ENCODE measurements around the gene LRP1B.

LRP1B gene

GRCh38 chr2:141021109-141021508 is 1109.7 kb downstream of the LRP1B start:
- no peaks in the 10 kb centered on the region for H3K27me3 ChIP-seq (ENCODE audit: insufficient read depth, insufficient read length)

DNA sequence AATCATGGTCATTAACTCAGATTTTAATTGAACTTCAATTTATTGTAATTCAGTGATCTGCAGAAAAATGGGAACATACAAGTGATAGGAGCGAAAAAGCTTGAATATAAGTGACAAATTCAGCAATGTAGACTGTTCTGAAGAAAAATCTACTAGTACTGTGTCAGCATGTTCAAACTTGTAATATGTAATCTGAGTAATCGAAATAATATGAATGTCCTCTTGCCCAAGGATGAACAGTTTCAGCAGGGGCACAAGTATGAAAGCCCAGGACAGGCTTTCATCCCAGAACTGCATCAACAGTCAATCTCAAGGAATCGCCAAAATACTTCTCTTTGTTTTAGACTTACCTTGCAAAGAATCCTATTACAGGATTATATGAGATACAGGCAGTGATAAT is 1110.5 kb downstream of the LRP1B start:
- Histone ChIP-seq H3K9me3 (ENCODE audit: insufficient read depth, low read length) (no peaks in the 10 kb centered on the region), H3K36me3 (ENCODE audit: insufficient read depth, insufficient read length, low read length) (no peaks in the 10 kb centered on the region), H3K9ac (ENCODE audit: insufficient read length, low read depth) (no peak overlapping the region), H3K4me1 (ENCODE audit: insufficient read depth, insufficient read length) (no peaks in the 10 kb centered on the region), H3K27me3 (ENCODE audit: insufficient read depth, insufficient read length) (no peaks in the 10 kb centered on the region), H3K4me3 (ENCODE audit: insufficient read length, low read depth) (no peak overlapping the region)
- TF ChIP-seq YY1 (IDR thresholded peaks at IDR 0.05; ENCODE audit: insufficient read depth, insufficient read length): no peak
- TF ChIP-seq ZNF274 (IDR thresholded peaks at IDR 0.05; ENCODE audit: low read depth, low read length): no peak
- TF ChIP-seq SUZ12 (IDR thresholded peaks at IDR 0.05; ENCODE audit: extremely low read depth, insufficient read depth, insufficient read length): no peak
- no peak for DNase-seq (ENCODE audit: low read depth, low spot score)

More at GRCh38 chr2:141021109-141021508, 1109.7 kb downstream of the LRP1B start:
- Histone ChIP-seq H3K36me3 (ENCODE audit: insufficient read depth, insufficient read length, low read length) (no peaks in the 10 kb centered on the region), H3K9ac (ENCODE audit: insufficient read length, low read depth) (no peak overlapping the region), H3K4me3 (ENCODE audit: insufficient read length, low read depth) (no peak overlapping the region), H3K9me3 (ENCODE audit: insufficient read depth, low read length) (no peaks in the 10 kb centered on the region), H3K4me1 (ENCODE audit: insufficient read depth, insufficient read length) (no peaks in the 10 kb centered on the region)
- DNase-seq (ENCODE audit: low read depth, low spot score): no peak
- no peak for TF ChIP-seq SUZ12 (IDR thresholded peaks at IDR 0.05; ENCODE audit: extremely low read depth, insufficient read depth, insufficient read length)
- TF ChIP-seq YY1 (IDR thresholded peaks at IDR 0.05; ENCODE audit: insufficient read depth, insufficient read length): no peak
- no peak for TF ChIP-seq ZNF274 (IDR thresholded peaks at IDR 0.05; ENCODE audit: low read depth, low read length)

- Histone ChIP-seq H3K9me3 (ENCODE audit: insufficient read depth, low read length) (no peaks in the 10 kb centered on the region), H3K36me3 (ENCODE audit: insufficient read depth, insufficient read length, low read length) (no peaks in the 10 kb centered on the region), H3K27me3 (ENCODE audit: insufficient read depth, insufficient read length) (no peaks in the 10 kb centered on the region), H3K4me3 (ENCODE audit: insufficient read length, low read depth) (no peak overlapping the region), H3K4me1 (ENCODE audit: insufficient read depth, insufficient read length) (no peaks in the 10 kb centered on the region), H3K9ac (ENCODE audit: insufficient read length, low read depth) (no peak overlapping the region)
- DNase-seq (ENCODE audit: low read depth, low spot score): no peak
- TF ChIP-seq SUZ12 (IDR thresholded peaks at IDR 0.05; ENCODE audit: extremely low read depth, insufficient read depth, insufficient read length) (no peak), YY1 (IDR thresholded peaks at IDR 0.05; ENCODE audit: insufficient read depth, insufficient read length) (no peak), ZNF274 (IDR thresholded peaks at IDR 0.05; ENCODE audit: low read depth, low read length) (no peak)
Observed at GRCh38 chr2:141015341-141016047, 1115.3 kb downstream of the LRP1B start.

GRCh38 chr2:141003967-141004657 is 1126.7 kb downstream of the LRP1B start:
- Histone ChIP-seq H3K9ac (ENCODE audit: insufficient read length, low read depth) (no peak overlapping the region), H3K4me1 (ENCODE audit: insufficient read depth, insufficient read length) (no peaks in the 10 kb centered on the region), H3K4me3 (ENCODE audit: insufficient read length, low read depth) (no peak overlapping the region), H3K9me3 (ENCODE audit: insufficient read depth, low read length) (no peaks in the 10 kb centered on the region), H3K36me3 (ENCODE audit: insufficient read depth, insufficient read length, low read length) (no peaks in the 10 kb centered on the region), H3K27me3 (ENCODE audit: insufficient read depth, insufficient read length) (no peaks in the 10 kb centered on the region)
- DNase-seq (ENCODE audit: low read depth, low spot score): no peak
- no peak for TF ChIP-seq SUZ12 (IDR thresholded peaks at IDR 0.05; ENCODE audit: extremely low read depth, insufficient read depth, insufficient read length)
- no peak for TF ChIP-seq YY1 (IDR thresholded peaks at IDR 0.05; ENCODE audit: insufficient read depth, insufficient read length)
- no peak for TF ChIP-seq ZNF274 (IDR thresholded peaks at IDR 0.05; ENCODE audit: low read depth, low read length)

GRCh38 chr2:141001750-141002149 is 1129.1 kb downstream of the LRP1B start:
- no peak for TF ChIP-seq SUZ12 (IDR thresholded peaks at IDR 0.05; ENCODE audit: extremely low read depth, insufficient read depth, insufficient read length)
- no peak for TF ChIP-seq ZNF274 (IDR thresholded peaks at IDR 0.05; ENCODE audit: low read depth, low read length)
- TF ChIP-seq YY1 (IDR thresholded peaks at IDR 0.05; ENCODE audit: insufficient read depth, insufficient read length): no peak
- Histone ChIP-seq H3K36me3 (ENCODE audit: insufficient read depth, insufficient read length, low read length) (no peaks in the 10 kb centered on the region), H3K9ac (ENCODE audit: insufficient read length, low read depth) (no peak overlapping the region), H3K4me3 (ENCODE audit: insufficient read length, low read depth) (no peak overlapping the region), H3K4me1 (ENCODE audit: insufficient read depth, insufficient read length) (no peaks in the 10 kb centered on the region), H3K27me3 (ENCODE audit: insufficient read depth, insufficient read length) (no peaks in the 10 kb centered on the region), H3K9me3 (ENCODE audit: insufficient read depth, low read length) (no peaks in the 10 kb centered on the region)
- no peak for DNase-seq (ENCODE audit: low read depth, low spot score)

- TF ChIP-seq ZNF274 (IDR thresholded peaks at IDR 0.05; ENCODE audit: low read depth, low read length): no peak
- no peak for TF ChIP-seq YY1 (IDR thresholded peaks at IDR 0.05; ENCODE audit: insufficient read depth, insufficient read length)
- no peaks in the 10 kb centered on the region for H3K9me3 ChIP-seq (ENCODE audit: insufficient read depth, low read length)
- no peak overlapping the region for H3K4me3 ChIP-seq (ENCODE audit: insufficient read length, low read depth)
- H3K27me3 ChIP-seq (ENCODE audit: insufficient read depth, insufficient read length): no peaks in the 10 kb centered on the region
- H3K36me3 ChIP-seq (ENCODE audit: insufficient read depth, insufficient read length, low read length): no peaks in the 10 kb centered on the region
- DNase-seq (ENCODE audit: low read depth, low spot score): no peak
- no peak overlapping the region for H3K9ac ChIP-seq (ENCODE audit: insufficient read length, low read depth)
- H3K4me1 ChIP-seq (ENCODE audit: insufficient read depth, insufficient read length): no peaks in the 10 kb centered on the region
Observed at GRCh38 chr2:140998577-140998976, 1132.2 kb downstream of the LRP1B start.

DNA sequence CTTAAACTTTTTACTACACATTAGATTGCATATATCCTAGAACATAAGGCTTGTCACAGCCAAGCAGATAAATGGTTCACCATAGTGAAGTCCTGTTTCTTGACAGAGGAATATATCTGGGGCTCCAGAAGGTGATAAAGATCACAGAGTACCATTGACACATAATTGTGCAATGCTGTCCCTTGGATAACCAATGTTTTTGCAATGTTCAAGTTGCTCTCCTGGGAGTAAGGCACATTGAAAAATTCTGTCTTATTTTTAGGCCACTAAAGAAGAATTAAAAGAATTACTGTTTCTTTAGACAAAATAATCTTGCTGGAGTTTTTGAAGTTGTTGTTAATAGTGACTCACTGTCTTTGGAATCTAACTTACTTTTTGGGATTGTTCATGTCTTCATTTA is 1132.8 kb downstream of the LRP1B start:
- Histone ChIP-seq H3K36me3 (ENCODE audit: insufficient read depth, insufficient read length, low read length) (no peaks in the 10 kb centered on the region), H3K4me3 (ENCODE audit: insufficient read length, low read depth) (no peak overlapping the region), H3K9ac (ENCODE audit: insufficient read length, low read depth) (no peak overlapping the region), H3K4me1 (ENCODE audit: insufficient read depth, insufficient read length) (no peaks in the 10 kb centered on the region), H3K9me3 (ENCODE audit: insufficient read depth, low read length) (no peaks in the 10 kb centered on the region), H3K27me3 (ENCODE audit: insufficient read depth, insufficient read length) (no peaks in the 10 kb centered on the region)
- TF ChIP-seq YY1 (IDR thresholded peaks at IDR 0.05; ENCODE audit: insufficient read depth, insufficient read length) (no peak), ZNF274 (IDR thresholded peaks at IDR 0.05; ENCODE audit: low read depth, low read length) (no peak), SUZ12 (IDR thresholded peaks at IDR 0.05; ENCODE audit: extremely low read depth, insufficient read depth, insufficient read length) (no peak)
- no peak for DNase-seq (ENCODE audit: low read depth, low spot score)

Data from NT2/D1 (cell line).